Measurements from ENCODE around the gene DET1.

DNA sequence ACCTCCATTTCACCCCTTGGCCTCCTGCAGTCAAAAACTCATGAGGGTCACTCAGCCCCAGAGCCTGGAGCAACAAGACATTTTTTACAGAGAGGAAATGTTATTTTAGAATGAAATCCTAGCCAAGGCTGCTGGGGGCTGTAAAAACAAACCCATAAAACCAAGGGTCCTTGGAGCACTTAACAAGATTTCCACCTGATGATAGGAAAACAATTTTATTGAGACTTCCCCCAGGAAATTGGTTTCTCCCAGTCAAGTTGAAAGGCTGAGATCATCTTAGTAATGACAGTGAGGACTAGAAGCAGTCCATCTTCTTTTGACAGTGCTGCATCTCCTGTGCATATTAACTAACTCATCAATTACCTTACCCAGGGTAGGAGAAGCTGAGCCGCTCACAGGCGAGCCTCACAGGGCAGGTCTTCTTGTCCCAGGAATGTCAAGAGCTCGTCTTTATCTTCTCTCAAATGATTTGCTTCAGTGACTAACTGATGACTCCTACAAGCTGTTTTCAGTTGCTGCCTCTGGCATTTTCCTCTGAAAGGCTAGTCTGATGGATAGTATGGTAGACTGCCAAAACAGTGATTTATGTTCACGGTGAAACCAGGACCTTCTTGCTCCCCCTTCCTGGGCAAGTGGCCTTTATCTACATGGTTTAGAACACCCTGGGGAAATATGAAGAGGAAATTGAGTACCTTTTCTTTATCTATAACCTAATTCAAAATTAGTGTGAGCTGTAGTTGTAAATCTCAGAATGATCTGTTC, 40.1 kb upstream of the DET1 start:
- TF ChIP-seq, protein P1, sequence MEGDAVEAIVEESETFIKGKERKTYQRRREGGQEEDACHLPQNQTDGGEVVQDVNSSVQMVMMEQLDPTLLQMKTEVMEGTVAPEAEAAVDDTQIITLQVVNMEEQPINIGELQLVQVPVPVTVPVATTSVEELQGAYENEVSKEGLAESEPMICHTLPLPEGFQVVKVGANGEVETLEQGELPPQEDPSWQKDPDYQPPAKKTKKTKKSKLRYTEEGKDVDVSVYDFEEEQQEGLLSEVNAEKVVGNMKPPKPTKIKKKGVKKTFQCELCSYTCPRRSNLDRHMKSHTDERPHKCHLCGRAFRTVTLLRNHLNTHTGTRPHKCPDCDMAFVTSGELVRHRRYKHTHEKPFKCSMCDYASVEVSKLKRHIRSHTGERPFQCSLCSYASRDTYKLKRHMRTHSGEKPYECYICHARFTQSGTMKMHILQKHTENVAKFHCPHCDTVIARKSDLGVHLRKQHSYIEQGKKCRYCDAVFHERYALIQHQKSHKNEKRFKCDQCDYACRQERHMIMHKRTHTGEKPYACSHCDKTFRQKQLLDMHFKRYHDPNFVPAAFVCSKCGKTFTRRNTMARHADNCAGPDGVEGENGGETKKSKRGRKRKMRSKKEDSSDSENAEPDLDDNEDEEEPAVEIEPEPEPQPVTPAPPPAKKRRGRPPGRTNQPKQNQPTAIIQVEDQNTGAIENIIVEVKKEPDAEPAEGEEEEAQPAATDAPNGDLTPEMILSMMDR (IDR thresholded peaks at IDR 0.05; ENCODE audit: low read depth, low read length, poor library complexity, severe bottlenecking): no peak
- TF ChIP-seq EZH2phosphoT487 (IDR thresholded peaks at IDR 0.05; ENCODE audit: borderline replicate concordance, low read length): no peak
